T47D (cell line): ENCODE data around the gene STX11.

ENCODE experiments used
- DNase-seq, 2 experiments: peaks; one replicate each; pipeline versions ENCODE4 v3.0.0 to v3.0.0-alpha.2; 2011 to 2012; ENCODE audit warnings: low read depth in 1 of 2, low spot score in 1 of 2
- JUND ChIP-seq: IDR thresholded peaks from 2 replicates; pipeline ENCODE4 v1.6.1; 2012; ENCODE audit warnings: low read depth
- in situ Hi-C: cut with HindIII; loops from 2 replicates; pipeline ENCODE4 v1.10.0; 2016; ENCODE audit warnings: low sequenced_read_pairs, low pct_unique_long_range_greater_than_20kb

Gene STX11

GRCh38 chr6:144214622-144215401, 64.5 kb downstream of the STX11 start:
- TF ChIP-seq JUND: no peak
- in situ Hi-C loops: no loop called here
- DNase-seq: no peak

DNA sequence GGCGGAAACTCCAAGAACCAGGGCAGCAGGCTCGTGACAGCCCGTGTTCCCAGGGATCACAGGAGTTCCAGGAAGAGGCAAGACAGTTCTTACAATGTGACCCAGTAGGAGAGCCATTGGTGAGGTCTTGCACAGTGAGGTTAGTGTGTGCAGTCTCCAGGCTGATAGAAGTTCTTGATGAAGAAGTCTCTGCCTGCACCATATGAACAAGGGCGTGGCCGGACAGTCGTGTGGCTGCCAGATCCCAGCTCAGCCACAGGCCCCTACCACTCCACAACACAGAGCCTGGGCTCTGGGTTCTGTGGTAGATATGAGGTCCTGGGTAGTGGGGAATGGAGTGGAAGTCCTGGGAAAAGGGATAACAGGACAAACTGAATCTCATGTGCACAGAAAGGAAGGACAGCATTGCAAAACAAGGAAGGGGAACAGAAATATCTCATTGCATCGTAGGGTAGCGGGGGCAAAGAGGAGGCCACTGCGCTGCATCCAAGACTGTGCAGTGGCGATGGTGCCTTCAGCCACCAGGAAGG, 65.2 kb downstream of the STX11 start:
- TF ChIP-seq JUND: no peak
- in situ Hi-C loops: no loop called here
- DNase-seq: no peak

DNA sequence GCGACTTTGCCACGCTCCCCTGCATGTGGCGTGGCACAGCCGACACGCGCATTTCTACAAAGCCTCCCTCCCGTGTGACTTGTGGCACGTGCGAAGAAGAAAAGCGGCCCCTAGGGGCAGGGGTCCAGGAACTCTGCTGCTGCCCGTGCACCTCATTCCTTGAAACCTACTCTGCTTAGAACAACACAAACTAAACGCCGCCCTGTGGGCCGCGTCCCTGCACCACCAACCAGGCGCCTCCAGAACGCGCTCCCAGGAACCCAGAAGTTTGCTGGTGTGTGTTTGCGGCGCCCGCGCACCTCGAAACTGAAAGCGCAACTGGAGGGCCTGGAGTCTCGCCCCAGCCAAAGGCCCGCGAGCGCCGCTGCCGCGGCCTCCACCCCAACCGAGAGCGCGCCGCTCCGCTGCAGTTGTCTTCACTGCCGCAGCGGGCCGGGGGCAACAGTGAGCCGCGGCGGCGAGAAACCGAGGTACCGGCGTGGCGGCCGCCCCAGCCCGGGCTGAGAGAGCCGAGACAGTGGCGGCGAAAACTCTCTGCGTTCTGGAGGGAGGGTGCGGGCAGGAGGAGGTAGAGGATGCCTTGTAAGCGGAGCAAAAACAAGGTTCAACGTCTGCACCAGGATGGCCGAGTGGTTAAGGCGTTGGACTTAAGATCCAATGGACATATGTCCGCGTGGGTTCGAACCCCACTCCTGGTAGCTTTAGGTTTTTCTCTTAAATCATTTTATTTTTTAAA, 65.8 kb downstream of the STX11 start:
- TF ChIP-seq JUND: no peak
- peak; percentile 65 to 92 for DNase-seq
- in situ Hi-C loops: no loop called here

- DNase-seq: no peak
- in situ Hi-C loops: no loop called here
- no peak for TF ChIP-seq JUND
Observed at GRCh38 chr6:144216668-144217218, 66.4 kb downstream of the STX11 start.

GRCh38 chr6:144217264-144217663, 66.9 kb downstream of the STX11 start:
- DNase-seq: no peak
- TF ChIP-seq JUND: no peak
- in situ Hi-C loops: no loop called here

DNA sequence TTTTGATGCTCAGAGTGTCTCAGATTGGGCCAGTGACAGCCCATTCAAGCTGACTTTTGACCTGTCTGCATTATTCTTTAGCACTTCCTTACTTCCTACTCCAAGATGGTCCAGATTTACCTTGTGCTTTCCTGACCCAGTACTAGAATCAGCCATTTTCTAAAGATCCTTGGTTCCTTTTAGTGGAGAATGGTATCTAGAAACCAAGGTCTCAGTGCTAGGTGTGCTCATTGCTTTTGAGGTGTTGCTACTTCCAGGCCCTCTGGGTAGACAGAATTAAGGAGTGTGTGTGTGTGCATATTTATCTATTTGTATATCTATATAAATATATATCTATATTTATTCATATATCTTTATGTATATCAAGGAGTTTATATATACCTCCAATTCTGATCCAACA, 67.5 kb downstream of the STX11 start:
- in situ Hi-C loops: no loop called here
- TF ChIP-seq JUND: no peak

GRCh38 chr6:144219056-144219685, 68.9 kb downstream of the STX11 start:
- peak; percentile 18 to 52 for DNase-seq
- TF ChIP-seq JUND: no peak
- in situ Hi-C loops: no loop called here

More for the DNA sequence above, 67.5 kb downstream of the STX11 start:
- no peak for DNase-seq

- no peak for TF ChIP-seq JUND
- in situ Hi-C loops: no loop called here
- no peak for DNase-seq
Observed at GRCh38 chr6:144220031-144220790, 69.9 kb downstream of the STX11 start.

- in situ Hi-C loops: no loop called here
- DNase-seq: no peak
- no peak for TF ChIP-seq JUND
Observed at GRCh38 chr6:144223686-144224085, 73.4 kb downstream of the STX11 start.

GRCh38 chr6:144231721-144232120, 81.4 kb downstream of the STX11 start:
- no peak for DNase-seq
- in situ Hi-C loops: no loop called here
- no peak for TF ChIP-seq JUND

DNA sequence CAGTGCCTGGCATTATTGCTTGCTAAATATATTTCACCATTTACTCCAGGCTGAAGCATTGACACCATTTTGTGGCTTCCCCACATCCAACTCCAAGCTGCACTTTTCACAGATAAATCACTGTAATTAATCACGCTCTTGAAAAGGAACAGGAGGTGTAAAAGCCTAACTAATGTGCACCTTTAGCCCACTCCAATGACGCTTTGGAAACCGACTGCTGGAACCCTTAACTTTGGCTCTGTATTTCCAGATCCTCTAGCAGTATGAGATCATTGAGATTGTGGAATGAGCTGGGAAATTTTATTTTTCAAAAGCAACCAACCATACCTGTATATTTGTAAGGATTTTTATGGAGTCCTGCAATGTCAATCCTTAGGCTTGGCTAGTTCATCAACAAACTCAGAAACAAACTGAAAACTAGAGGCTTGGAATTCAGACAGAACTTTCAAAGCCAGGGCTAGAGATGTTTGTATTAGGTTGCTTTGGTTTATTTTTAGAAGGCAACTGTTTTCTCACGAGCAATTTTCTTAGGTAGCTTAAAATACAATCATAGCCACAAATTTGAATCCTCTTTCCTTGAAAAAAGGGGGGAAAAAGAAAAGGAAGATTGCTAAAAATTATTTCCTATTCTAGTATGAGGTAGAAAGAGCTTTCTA, 82.0 kb downstream of the STX11 start:
- TF ChIP-seq JUND: no peak

More for the DNA sequence above, 82.0 kb downstream of the STX11 start:
- in situ Hi-C loops: no loop called here
- no peak for DNase-seq
